DMS153 treated with DMSO at 0.1 percent for 48 hours (cell line): ENCODE data around the gene FBXW8.
"Not testable (repeated sequence)": the region's sequence is repeated elsewhere in the genome, so short reads cannot be mapped to it uniquely, and the experiment has no call there.

Source experiments
- DNase-seq: peaks from one replicate; lab custom pipeline; 2025; ENCODE audit not compliant: unreplicated experiment; lab: John Stamatoyannopoulos, UW

Gene FBXW8

DNA sequence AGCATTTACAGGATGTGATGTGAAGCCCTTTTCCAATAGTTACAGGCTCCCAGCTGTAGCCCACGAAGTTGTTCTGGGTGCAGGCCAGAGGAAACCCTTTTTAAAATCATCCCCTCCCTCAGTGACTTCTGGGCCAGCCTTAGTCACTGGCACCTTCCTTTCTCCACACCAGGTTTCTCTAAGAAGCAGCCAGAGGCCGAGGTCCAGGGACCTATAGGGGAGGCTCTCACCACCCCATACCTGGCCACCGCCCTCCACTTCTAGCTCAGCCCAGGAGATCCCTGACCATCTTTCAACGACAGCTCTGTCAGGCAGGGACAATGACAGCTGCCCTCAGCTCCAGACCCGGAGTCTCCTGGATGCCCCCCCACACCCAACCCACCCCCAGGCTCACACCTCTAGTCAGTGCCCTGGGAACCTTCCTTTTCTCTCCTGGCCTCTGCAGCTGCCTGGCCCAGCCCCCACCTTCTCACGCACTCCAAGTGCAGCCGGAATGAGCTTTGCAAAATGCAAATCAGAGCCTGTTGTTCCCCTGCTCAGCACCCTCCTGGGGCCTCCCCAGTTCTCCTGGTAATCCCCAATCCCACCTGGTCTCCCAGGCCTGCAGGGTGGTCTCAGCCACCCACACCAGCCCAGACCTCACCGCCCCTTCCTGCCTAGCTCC is 141.8 kb downstream of the FBXW8 start:
- no peak for DNase-seq

DNA sequence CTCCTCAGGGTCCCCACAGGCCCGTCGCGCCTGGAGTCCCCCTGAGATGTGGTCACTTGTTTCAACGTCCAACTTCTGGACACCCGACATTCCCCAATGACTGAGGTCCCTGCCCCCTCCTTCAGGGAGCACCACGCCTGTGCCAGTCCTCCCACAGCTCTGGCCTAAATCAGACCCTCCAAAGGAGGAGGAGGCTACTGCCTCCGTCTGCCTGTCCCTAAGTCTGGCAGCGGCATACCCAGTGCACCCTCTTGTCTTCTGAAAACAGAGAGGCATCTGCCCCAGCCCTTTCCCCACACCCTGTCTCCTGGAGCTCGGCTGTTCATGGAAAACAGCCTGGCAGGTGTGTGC is 142.3 kb downstream of the FBXW8 start:
- DNase-seq = no peak

DNA sequence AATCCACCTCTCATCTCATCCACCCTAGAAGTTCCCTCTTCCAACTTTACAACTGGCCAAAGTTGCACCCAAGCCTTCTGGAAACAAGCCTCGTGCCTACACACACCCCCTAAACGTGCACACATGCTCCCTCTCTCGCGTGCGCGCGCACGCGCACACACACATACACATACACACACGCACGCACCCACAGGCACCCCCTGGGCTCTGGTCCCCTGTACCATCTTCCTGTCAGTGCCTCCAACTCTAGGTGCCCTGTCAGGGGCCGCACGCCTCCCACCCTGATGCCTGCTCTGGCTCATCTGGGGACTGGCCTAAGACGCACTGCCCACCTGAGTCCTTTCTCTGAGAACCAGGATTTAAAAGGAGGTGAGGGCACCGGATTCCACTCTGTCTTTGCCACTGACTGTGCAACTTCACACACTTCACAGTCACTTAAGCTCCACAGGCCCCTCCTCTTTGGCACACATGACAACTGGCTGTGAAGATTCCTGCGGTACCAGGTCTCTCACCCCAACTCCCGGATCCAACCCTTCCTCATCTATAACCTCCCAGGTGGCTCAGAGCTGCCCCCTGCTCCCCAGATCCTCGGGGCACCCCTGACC is 142.9 kb downstream of the FBXW8 start:
- no peak for DNase-seq

DNA sequence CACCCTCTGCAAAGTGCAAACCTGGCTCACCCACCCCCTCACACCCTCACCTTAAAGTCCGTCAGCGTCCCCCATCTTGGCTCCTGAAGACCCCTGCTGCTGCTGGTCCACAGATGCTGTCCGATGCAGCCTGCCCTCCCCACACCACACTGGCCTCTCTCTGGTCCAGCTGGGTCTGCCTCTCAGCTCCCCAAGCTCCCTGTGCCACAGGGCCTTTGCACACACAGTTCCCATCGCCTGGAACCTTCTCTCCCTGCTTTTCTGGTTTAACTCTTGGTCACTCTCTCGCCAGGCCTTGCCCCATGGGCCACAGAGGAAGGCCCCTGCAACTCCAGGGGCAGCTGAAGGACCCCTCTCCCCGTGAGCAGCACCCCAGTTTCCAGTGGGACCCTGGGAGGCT is 143.5 kb downstream of the FBXW8 start:
- no peak for DNase-seq

DNA sequence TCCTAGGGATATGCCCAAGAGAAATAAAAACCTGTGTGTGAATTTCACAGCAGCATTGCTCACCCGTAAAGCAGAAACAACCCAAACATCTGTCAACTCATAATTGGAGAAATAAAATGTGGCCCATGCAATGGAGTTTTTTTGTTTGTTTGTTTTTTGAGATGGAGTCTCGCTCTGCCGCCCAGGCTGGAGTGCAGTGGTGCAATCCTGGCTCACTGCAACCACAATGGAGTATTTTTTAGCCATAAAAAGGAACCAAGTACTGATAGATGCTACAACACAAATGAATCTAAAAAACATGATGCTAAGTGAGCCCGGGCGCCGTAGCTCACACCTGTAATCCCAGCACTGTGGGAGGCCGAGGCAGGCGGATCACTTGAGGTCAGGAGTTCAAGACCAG is 146.9 kb downstream of the FBXW8 start:
- DNase-seq = not testable (repeated sequence)

DNA sequence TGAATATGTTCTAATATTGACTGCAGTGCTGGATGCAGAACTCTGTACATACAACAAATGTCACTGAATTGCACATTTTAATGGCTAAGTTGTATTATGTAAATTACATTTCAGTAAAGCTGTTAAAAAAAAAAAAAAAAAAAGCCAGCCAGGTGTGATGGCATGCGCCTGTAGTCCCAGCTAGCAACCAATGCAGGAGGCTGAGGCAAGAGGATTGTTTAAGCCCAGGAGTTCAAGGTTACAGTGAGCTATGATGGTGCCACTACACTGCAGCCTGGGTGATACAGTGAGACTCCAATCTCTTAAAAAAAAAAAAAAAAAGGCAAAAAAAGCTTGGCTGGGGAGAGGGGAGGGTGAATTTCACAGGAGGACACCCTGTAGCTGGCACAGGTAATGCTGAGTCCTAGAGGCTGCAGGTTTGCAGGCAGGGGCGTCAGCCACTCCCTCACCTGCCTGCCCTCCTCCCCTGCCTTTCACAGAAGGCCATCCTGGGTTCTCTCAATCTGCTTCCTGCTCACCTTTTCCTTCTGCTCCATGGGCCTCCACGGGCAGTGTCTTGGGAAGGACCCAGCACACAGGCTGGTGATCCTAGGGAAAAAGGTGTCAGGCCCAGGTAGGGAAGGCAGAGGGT is 147.8 kb downstream of the FBXW8 start:
- DNase-seq = no peak

DNA sequence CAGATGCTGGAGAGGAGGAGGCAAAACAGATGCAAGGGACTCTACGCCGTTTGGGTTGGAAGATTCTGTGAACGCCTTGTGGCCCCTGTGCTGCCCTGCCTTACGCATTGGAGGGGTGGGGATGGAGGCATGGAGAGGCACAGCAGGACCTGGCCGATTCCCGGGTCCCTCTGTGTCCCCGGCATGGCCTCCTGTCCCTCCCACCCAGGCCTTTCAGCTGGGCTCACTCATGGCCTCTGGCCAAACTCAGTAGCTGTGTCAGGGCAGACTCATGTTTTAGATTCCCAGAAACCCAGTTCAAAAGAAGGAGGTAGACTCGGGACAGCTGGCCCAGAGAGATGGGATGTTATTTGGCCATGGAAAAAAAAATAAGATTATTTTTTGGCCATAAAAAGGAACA is 148.4 kb downstream of the FBXW8 start:
- DNase-seq = no peak

DNA sequence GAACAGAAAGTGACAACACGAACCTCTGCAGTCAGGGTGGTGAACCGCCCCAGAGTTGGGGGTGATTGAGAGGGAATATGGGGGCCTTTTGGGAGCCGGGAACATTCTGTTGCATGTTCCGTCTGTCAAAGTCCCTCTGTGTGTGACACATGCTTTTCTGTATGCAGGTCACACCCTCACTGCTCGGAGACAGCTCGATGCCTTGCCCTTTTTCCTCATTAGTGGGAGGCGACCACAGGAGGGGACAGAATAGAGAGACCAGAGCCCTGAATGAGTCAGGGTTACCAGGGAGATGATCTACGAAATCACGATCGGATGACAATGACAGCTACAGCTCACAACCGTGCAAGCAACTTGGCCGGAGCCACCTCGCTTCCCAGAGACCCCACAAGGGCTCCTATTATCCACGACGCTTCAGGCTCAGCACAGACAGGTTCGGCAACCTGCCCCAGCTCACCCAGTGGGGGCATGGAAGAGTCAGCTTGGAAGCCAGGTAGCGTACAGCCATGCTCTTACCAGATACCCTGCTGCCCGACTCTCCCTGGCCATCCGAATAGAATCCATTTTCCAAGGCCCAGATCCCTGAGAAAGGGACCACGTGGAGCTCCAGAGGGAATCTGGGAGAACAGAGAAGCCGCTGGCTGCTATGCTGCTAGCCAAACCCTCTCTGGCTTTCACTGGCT is 149.6 kb downstream of the FBXW8 start:
- DNase-seq = no peak

DNA sequence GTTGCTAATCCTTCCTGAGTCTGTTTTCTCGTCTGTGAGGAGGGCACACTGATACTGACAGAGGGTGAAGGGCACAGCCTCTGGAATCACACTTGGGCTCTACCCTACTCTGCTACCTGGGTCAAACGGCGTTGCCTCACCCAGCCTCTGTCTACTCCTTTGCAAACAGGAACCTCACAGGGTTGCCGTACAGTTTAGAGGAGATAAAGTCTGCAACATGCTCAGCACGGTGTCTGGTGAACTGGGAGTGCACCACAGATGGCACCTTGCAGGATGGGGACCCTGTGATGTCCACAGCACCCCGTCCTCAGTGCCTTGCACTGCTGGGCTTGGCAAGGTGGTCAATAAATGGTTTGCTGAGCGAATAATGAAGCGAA is 150.2 kb downstream of the FBXW8 start:
- DNase-seq = no peak

DNA sequence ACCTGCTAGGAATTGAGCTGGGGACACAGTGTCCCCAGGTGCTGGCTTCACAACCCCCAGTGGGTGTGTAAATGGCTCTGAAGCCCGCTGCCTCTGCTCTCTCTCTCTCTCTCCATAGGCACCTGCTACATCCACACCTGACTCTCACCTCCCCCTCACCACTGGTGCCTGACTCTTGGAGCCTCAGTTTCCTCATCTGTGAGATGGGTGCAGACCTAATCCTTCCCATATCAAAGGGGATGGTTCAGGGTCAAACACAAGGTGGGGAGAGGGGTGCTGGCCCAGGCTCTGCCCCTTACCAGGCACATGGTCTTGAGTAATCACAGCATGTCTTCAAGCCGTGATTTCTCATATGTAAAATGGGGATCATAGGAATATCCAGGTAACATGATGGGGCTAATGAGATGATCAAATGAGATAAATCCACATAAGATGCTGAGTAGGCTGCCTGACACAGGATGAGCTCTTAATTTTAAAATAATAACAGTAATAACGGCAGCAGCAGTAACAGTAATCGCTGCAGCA is 150.9 kb downstream of the FBXW8 start:
- DNase-seq = no peak

DNA sequence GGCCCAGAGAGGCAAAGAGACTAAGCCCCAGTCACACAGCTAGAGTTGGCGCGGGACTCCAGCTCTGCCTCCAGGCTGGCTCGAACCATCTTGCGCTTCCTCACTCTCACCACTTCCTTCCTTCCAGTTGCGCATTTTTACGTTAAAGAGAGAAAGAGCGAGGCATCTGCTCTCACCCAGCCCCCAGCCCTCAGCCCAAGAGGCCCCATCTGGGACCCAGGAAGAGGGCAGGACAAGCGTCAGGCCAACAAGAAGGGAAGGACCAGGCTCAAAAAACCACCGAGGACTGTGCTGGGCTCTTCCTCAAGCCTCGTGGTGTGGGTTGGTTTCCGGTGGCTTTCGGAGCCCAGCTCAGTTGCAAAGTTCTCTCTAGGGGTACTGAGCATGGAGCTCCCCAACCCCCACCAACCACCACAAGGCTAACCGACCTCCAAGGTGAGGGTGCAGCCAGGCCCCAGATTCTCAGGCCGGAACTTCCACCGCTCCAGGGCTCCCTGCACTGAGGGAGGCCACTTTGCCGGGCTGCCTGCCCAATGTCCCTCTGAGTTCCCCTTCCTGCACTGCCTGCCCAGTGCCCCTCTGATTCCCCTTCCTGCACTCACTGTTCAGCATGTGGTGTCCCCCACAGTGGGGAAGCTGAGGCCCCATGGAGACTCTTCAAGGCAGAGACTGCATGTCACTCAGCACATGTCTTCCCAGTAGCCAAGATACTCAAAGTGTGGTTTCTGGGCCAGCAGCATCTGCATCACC is 152.6 kb downstream of the FBXW8 start:
- no peak for DNase-seq

DNA sequence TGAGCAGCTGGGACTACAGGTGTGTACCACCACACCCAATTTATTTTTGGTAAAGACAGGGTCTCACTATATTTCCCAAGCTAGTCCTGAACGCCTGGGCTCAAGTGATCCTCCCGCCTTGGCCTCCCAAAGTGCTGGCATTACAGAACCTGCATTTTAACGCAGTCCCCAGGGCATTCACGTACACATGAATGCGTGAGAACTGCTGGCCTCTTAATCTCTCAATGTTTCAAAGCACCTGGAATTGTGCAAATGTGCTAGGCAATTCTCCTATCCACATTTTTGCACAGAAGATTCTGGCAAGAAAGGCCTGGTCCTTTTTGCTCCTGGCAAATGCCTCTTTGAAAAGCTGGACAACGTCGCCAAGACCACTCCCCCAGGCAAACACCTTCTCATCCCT is 153.3 kb downstream of the FBXW8 start:
- DNase-seq = no peak

DNA sequence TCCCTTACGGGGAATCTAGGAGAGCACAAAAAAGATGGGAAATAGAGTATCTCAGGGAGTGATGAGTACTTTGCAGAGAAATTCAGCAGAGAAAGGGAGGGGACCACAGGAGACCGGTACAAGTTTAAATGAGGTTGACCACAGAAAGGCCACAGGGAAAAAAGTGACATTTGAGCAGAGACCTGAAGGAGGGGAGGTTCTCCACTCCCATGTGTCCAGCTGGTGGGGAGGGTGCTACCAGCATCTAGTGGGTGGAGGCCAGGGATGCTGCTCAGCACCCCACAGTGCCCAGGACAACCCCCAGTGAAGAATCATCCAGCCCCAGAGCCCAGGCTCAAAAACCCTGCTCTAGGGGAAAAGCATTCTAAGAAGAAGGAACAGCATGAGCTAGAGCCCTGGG is 153.8 kb downstream of the FBXW8 start:
- DNase-seq = no peak

DNA sequence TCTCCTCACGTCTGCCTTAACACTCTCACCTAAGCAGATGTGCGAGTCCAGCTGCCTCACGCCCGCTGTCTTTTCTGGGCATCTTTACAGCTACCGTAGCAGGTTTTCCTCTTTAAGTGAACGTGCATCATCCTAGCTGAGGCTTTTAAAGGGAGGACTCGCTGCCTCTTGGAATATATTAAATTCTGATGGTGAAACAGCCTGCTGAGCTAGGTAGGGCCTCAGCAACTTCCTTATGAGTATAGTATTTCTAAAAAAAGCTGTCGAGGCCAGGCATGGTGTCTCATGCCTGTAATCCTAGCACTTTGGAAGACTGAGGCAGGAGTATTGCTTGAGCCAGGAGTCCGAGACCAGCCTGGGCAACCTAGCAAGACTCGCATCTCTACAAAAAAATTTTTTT is 156.3 kb downstream of the FBXW8 start:
- no peak for DNase-seq

DNA sequence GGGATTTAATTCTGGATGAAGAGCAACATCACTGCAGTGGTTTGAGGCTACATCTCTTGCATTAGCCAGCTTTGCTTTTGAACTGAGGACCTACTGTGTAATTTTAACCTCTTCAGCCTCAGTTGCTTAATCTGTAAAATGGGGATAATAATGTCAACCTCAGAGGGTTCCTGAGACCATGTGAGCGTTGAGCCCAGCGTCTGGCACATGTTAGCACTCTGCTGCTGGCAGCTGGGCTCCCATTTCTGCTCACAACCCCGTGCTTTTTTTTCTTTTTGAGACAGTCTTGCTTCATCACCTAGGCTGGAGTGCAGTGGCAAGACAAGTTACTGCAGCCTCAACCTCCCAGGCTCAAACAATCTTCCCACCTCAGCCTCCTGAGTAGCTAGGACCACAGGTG is 156.9 kb downstream of the FBXW8 start:
- DNase-seq = no peak

DNA sequence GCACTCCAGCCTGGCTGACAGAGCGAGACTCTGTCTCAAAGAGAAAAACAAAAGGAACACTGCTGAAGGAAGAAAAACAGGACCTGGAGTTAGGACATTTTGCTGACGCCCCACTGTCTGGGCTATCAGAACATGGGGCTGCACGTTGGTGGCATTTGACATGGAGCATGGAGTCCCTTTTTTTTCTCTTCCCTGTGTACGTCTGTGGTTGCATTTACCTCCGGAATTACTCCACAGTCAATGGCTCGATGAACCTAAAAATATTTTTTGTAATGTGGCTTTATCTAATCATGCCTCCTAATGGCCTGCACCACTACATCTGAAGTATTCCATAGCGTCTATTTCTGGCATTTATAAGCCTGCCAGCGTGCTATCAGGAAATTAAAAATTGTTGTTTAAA is 157.7 kb downstream of the FBXW8 start:
- no peak for DNase-seq

DNA sequence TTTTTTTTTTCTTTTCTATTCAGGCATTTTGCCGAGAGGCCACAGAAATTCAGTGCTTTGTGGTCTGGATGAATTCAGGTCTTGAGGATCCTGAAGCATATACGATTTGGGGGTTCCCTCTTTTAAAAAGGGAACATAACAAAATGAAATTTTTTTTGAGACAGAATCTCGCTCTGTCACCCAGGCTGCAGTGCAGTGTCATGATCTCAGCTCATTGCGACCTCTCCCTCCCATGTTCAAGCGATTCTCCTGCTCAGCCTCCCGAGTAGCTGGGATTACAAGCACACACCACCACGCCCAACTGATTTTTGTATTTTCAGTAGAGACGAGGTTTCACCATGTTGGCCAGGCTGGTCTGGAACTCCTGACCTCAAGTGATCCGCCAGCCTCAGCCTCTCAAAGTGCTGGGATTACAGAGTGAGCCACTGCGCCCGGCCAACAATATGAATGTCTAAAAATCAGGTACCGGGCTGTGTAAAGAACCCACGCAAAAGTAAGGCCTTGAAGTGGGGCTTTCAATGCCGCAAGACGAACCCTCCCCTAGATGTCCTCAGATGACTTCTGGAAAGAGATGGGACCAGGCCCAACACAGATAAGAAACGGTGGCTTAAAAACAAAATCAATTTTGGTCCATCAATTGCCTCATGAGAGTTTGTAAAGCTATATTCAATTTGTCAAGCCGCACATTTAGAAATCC is 158.5 kb downstream of the FBXW8 start:
- DNase-seq = no peak

DNA sequence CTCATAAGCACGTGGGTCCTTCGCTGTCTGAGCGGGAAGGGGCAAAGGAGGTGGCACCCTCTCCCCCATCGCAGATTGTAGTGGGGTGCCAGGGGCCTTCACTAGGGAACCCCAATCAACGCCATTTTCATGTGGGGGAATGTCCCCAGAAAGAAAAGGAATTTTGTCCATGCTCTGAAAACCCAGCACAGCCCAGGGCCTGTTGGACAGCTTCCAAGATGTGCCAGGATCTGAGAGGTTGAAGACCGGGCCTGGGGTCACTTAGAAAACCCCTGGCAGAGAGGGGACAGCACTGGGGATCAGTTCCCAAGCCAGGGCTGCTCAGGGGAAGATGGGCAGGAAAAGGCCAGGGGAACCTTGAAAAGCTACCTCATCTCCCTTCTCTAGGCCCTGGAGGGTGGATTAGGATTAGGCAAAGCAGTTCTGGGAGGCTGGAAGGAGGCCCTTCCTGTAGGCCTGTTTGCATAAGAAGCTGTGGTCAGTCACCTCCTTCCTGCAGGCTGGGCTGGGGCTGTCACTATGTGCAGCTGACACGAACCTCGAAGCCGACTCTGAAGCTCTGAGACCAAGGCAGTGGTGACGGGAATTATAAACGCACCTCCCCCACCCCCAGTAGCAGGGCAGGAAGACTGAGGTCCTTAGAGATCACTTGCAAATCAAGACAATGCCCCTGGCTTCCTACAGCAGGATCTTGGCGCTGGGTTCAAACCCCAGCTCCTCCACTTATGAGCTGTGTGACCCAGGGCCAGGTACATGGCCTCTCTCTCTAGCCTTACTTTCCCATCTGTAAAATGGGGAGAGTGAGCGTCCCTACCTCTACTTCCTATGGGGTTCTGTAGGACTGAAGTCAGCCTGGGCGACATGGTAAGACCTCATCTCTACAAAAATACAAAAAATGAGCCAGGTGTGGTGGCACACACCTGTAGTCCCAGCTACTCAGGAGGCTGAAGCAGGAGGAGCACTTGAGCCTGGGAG is 159.5 kb downstream of the FBXW8 start:
- DNase-seq = no peak

DNA sequence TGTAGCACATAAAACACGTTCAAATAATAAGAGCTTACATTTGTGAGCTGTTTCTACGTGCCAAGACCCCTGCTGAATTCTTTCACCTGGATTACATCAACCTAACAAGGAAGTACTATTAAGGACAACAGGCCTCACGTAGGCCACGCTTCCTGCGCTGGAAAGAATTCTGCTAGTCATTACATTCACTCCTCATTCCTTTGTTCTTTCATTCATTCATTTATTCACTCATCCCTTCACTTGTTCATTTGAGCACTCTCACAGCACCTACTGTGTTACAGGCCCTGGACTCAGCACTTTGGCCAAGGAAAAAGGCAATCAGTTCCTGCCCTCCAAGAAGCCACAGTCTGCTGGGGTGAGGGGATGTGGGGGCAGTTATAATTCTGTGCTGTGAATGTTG is 160.3 kb downstream of the FBXW8 start:
- DNase-seq = no peak

DNA sequence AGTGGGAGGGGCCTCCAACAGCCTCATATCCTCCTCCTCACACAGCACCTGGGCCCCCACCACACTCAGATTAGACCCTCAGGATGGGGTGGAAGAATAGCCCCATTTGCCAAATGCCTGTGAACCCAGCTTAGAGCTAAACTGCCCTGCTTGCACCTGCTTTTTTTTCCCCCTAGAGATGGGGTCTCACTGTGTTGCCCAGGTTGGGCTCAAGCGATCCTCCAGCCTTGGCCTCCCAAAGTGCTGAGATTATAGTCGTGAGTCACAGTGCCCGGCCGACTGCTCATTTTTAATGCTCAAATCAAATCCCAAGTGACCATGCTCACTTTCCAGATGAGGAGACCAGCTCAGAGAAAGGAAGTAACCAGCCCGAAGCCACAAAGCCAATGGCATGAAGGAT is 161.4 kb downstream of the FBXW8 start:
- no peak for DNase-seq
